GM12872 (cell line): Measurements from ENCODE around the gene MTAP.
A peak's percentile ranks its signal among the peaks of the same experiment; 100 is the strongest.

Experiments
- TF ChIP-seq, protein P1 (sequence below): IDR thresholded peaks from 3 replicates; pipeline ENCODE4 v1.5.1; 2011; ENCODE audit warnings: low read depth, mild to moderate bottlenecking, low read length, moderate library complexity; ENCODE audit not compliant: insufficient read depth

The MTAP gene

DNA sequence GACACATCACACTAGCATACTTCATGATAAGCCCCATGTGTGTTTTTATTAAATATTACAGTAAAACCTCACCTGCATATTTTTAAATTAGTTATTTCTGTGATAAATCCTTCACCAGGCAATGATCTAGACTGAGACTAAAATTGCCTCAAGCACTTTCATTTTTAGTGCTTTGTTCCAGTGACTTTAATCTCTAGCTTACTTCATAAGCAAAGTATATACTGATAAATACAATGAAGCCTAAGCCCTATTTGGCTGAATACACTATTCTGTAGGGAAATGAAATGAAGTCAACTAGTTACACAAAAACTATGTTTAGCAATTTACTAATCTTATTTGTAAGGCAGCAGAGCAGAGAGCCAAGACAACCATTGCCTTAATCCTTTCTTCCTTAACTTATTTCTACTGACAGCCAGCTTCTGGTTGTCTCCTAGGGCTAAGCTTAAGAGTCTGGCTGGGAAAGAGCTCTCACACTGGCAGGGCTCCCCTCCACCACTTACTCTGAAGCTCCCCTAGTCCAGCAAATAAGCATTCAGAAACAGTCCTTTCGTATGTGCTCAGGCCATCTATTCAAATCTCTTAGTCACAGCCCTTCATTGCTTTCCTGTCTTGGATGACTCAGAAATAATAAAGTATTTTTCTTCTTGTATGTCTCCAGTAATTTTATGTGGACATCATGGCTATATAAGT lies 31.4 kb upstream of the MTAP start:
- TF ChIP-seq, protein P1, sequence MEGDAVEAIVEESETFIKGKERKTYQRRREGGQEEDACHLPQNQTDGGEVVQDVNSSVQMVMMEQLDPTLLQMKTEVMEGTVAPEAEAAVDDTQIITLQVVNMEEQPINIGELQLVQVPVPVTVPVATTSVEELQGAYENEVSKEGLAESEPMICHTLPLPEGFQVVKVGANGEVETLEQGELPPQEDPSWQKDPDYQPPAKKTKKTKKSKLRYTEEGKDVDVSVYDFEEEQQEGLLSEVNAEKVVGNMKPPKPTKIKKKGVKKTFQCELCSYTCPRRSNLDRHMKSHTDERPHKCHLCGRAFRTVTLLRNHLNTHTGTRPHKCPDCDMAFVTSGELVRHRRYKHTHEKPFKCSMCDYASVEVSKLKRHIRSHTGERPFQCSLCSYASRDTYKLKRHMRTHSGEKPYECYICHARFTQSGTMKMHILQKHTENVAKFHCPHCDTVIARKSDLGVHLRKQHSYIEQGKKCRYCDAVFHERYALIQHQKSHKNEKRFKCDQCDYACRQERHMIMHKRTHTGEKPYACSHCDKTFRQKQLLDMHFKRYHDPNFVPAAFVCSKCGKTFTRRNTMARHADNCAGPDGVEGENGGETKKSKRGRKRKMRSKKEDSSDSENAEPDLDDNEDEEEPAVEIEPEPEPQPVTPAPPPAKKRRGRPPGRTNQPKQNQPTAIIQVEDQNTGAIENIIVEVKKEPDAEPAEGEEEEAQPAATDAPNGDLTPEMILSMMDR, result no peak

DNA sequence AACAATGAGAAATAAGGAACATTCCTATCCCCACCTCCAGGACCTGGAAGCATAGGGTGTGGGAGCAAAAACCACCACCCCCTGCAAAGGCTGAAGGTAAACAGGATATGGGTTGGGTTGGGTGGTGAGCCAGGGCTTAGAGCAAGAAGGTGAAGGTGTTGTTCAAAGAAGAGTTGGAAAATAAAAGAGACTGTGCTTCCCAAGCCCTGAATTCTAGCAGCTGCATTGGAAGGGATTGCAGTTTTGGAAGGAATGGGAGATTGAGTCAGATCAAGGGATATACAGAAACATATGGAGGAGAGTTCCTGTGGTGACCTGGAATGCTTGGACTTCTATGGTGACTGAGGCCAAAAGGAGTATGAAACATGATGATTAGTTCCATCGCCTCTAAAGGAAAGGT lies 24.7 kb upstream of the MTAP start:
- TF ChIP-seq, protein P1, result no peak

DNA sequence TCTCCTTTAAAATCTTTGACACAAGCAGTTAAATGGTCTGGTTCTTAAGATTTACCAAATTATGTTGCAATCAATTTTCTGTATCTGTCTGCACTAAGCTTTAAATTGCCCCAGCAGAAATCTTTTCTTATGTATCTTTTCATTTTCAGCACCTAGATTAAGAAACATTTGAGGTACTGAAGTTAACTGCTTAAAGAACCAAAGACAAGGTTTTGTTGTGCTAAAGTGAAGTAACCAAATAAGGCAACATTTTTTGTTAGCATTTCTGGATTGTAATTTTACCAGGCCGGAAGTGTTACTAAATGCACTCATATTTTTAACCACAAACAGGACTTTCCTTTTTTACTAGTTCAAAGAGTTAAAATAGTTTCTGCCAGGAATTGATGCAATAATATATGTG lies 24.1 kb upstream of the MTAP start:
- TF ChIP-seq, protein P1, result no peak

DNA sequence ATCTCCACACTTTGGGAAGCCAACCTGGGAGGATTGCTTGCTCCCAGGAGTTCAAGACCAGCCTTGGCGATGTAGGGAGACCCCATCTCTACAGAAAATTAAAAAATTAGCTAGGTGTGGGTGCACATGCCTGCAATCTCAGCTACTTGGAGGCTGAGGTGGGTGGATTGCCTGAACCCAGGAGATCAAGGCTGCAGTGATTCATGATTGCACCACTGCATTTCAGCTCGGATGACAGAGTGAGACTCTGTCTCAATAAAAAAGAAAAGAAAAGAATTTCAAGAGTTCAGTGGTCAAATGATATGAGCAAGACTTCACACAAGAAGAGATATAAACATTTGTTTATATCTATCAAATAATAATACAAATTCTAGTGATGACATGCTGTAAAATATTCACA lies 23.0 kb upstream of the MTAP start:
- TF ChIP-seq, protein P1, result no peak

DNA sequence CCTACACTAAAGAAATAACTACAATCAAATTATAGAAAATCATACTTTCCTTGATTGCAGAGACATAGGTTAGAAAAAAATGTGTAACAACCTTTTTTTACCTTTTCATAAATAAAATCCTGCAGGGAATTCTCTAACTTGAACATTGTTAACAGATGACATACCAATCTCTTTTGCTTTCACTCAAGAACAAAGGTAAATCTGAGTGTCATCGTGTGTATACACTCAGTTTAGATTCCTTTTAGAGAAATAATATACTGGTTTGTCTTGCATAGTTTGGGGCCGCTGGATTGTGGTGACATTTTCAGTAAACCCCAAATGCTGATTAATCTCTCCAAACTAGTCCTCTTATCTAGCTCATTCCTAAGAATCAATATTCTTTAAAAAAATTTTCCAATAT lies 20.8 kb upstream of the MTAP start:
- TF ChIP-seq, protein P1, result no peak

DNA sequence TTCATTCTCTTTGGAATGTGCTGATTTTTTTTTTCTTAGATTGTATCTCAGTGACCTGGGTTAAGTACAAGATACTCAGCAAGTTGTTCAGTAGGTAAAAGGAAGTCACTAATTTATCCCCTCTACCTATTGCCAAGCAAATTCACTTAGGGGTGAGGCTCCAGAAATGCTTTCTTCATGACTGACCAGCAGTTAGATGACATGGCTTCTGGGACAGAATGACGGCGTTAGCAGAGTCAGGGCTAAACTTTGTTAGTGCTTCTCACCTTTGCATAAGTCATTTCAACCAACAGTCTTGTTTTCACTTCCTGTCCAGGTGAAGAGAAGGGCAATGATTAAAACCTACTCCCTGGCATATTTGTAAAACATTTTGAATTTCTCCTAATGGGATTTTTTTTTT lies 20.2 kb upstream of the MTAP start:
- TF ChIP-seq, protein P1, result no peak

DNA sequence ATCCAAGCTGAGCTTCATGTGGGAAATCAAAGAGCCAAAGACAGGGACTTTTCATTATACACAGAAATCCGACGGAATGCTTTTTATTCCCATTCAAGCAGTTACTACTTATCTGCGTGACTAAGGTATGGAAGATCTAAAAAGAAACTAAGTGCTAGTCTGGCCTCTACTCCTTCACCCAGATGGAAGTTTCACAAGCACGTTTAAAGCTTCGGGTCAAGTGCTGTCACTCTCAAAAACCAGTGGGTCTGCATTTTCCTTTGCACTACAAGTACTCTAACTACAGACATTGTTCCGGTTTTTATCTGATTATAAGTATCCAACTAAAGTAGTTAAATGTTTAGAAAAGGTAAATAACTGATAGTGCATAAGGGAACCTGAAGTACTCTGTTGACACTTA lies 13.7 kb upstream of the MTAP start:
- TF ChIP-seq, protein P1, result no peak

DNA sequence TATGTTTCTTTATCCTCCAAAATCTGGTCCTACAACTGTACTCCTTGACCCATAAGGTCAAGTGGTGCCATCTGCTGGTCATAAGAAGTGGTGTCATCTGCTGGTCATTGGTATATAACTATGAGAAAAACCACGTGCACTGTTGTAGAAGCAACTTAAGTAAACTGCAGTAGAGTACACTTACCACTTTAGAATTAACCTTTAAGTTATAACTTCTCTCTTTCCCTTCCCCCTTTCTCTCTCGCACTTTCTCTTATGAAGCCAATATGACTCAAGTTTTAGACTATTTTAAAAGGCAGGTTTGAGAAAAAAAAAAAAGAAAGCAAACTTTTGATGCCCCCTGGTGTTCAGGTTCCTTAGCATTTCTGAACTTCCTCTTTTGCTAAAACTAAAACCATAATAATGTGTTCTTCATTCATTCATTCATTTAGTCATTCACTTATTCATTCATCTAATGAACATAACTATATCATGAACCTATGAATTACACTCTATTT lies 12.8 kb upstream of the MTAP start:
- TF ChIP-seq, protein P1, result peak; percentile 62
